HG03565 (cell line): ENCODE results near the gene SKP1.

Experiments used
- ATAC-seq: cut with Tn5 transposase; IDR thresholded peaks from one replicate; pipeline ENCODE4 v1.9.1; 2021; ENCODE audit warnings: mild to moderate bottlenecking, moderate library complexity; ENCODE audit not compliant: unreplicated experiment

The SKP1 gene

DNA sequence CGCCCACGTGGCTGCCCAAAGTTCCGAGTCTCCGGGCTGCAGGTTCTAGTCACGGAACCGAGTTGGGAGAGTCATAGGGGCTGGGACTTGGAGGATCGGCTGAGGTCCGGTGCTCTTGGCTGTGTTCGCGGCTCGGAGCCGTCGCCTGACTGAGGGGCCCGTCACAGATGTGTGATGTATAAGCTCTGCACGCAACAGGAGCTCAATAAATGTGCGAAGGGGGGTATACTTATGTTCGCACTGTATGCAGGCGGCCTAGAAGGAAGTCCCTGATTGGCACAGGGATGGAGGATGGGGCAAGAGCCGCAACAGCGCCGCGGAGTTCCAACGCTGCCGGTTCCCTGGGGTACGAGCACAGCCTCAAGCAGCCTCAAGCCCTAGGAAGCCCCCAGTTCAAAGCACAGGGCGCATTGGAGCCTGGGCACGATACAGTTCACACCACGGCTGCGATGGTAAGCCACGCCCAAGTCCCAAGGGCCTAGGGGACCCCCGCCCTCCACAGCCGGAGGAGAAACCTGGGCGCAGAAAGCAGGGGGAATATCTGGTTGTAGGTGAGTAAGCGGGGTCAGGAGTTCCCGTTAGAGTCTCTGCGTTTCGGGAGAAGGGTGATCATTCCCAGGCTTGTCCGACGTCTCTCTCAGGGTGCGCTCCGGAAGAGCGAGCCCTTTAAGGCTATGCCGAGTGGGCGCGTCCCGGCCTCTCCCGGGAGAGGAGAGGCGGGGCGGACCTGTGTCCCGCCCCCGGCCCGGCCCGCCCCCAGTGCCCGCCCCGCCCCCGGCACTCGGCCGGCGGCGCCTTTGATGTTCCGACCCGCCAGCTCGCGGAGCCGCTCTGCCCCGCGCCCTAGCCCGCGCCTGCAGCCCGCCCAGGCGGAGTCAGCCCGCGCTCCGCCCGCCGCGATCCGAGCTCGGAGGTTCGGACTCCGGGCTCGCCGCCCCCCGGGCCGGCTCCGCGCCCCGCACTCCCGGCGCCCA, 62.6 kb downstream of the SKP1 start, which contains the start of gene TCF7:
Gene TCF7, plus strand, starts transcription at position 780 of the 974 bp plus-strand sequence. CDS start 226 bp downstream, outside the sequence.
- ATAC-seq = peak; percentile 71

DNA sequence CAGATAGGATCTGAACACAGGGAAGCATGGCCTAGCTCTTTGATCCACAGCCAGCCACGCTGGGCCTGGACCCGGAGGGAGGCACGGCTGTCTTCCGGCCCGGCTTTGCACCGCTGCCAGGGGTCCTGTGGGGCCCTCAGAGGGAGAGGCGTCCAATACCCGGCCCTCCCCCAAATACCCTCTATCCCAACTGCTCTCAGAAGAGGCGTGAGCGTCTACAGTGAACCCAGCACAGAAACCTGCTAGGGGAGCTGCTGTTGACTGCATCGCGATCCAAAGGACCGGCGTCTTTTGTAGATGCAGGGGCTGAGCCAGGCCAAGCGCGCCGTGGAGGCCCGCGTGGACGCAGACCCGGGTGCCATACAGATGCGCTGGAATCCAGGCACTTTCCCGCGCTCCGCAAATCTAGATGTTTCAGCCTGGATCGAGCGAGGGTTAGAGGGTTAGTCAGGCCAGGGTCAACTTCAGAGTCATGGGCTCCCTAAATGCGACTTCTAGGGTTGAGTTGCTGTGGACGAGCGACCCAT, 63.3 kb downstream of the SKP1 start:
- ATAC-seq = no peak

GRCh38 chr5:134112726-134113362, 63.9 kb downstream of the SKP1 start:
- no peak for ATAC-seq

DNA sequence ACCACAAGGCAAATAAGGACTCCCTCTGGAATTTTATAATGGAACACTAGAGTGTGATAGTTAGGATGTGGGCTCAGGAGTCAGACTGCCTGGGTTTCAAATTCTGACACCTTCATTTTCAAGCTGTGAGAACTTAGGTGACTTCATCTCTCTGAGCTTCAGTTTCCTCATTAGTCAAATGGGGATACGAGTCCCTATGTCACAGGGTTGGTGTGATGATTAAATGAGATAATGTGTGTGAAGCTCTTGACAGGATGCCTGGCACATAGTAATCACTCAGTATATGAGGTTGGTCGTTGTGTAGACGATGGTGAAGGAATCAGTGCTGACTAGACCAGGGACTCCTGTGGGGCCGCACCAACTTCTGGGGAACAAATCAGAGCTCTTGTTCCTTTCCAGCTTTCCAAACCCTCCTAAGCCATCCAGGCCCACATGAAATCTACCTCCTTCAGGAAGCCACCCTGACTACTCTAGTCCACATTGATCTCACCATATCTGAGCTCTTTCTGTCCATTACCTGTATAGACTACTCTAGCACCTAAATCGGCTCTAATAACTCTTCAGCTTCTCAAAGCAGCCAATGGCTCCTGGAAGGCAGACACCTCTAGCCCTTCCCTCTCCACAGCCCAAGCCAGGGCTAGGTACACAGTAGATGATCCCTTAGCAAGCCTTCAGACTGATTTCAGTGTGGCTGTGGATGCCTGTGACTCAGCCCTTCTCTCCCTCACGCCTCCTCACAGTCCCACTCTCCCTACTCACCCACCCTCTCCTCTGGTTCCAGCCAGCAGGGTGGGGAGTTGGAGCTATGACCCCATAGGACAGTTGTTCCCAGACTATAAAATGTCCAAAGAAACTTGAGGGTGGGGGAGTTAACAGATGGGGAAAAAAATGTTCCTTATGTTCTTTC, 64.8 kb downstream of the SKP1 start:
- ATAC-seq = no peak

GRCh38 chr5:134110382-134110781, 66.4 kb downstream of the SKP1 start:
- ATAC-seq = no peak

- ATAC-seq = no peak
These were observed 69.0 kb downstream of the SKP1 start for GRCh38 chr5:134107779-134108178.

DNA sequence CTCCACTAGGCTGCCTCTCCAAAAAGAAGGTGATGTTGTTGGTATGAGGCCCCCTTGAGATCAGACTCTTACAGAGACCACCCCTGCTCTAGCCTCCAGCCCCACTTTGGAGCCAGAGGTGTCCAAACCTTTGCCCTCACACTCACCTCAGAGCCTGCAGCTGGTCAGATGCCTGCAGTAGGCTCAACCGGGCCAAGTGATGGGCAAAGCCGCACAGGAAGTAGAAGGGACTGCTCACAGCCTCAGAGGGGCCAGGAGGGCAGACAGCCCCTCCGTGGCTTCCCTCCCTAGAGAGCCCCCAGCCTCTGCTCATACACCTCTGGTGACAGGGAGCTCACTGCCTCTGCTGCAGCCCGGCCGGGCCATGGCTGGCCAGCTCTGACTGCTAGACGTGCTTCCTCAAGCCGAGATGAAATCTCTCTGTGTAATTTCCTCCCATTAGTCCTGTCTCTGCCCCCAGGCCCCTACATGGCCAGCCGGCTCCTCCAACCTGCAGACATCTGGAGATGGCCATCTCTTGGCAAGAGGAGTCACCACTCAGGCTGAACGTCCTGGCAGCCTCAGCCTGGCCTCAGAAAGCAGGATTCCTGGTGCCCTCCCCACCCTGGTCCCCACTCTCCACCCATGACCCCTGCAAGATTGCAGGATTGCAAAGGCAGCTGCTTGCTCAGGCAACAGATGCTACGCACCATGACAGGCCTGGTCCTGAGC, 69.6 kb downstream of the SKP1 start:
- no peak for ATAC-seq

- no peak for ATAC-seq
These were observed 72.6 kb downstream of the SKP1 start for GRCh38 chr5:134103998-134104654.

DNA sequence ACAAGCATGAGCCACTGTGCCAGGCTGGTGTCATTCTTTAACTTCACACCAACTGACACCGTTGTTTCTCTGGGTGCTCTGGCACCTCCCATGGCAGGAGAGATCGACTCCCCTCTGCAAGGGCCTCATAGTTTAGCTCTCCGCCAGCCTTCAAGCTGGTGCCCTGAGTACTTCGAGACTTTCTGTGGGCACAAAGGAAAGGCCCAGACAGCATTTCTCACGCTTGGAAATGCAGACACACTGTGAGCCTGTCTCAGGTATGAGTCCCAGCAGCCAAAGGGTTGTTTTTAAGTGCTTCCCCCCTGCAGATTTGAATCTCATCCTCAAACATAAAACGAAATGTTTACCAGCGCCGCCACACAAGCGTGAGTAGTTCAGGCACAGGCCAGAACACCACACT, 73.4 kb downstream of the SKP1 start:
- no peak for ATAC-seq

GRCh38 chr5:134101686-134102439, 74.9 kb downstream of the SKP1 start:
- no peak for ATAC-seq

GRCh38 chr5:134100283-134101091, 76.3 kb downstream of the SKP1 start:
- ATAC-seq = peak; percentile 65

DNA sequence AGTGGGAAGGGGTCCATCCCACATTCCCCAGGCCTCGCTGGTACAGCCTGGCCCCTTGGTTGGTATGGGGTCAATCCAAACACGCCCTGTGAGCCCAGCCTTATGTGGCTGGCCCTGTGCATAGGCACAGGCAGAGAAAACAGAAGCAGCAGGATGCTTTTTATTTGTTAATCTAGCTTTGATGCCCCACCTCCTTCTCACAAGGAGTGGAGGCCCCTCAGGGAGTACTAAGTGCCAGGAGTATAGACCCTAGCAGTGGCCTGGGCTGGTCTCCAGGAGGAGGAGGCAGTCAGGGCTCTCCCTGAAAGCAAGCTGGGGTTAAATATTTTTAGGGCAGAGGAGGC, 76.8 kb downstream of the SKP1 start:
- ATAC-seq = no peak

- ATAC-seq = no peak
These were observed 77.4 kb downstream of the SKP1 start for GRCh38 chr5:134099288-134099872.
